Mesodermal cell (in vitro differentiated cells): ENCODE measurements around the gene TP73.

Experiments
- H3K27ac ChIP-seq: 2 replicates; pipeline ENCODE4 v1.7.0; 2013; ENCODE audit warnings: mild to moderate bottlenecking, low read depth, low read length, moderate library complexity; ENCODE audit not compliant: severe bottlenecking
- H3K36me3 ChIP-seq: 2 replicates; pipeline ENCODE4 v1.7.1; 2013; ENCODE audit warnings: mild to moderate bottlenecking, low read length, moderate library complexity; ENCODE audit not compliant: control insufficient read depth, insufficient read depth
- H3K4me1 ChIP-seq: one replicate; pipeline ENCODE4 v1.7.1; 2013; ENCODE audit warnings: mild to moderate bottlenecking, low read length; ENCODE audit not compliant: insufficient read depth, control insufficient read depth, poor library complexity, severe bottlenecking
- H3K4me3 ChIP-seq: 2 replicates; pipeline ENCODE4 v1.7.0; 2013; ENCODE audit warnings: low read length, control low read depth, mild to moderate bottlenecking; ENCODE audit not compliant: insufficient read depth, poor library complexity, severe bottlenecking; ENCODE audit errors: extremely low read depth
- H3K9me3 ChIP-seq: 2 replicates; pipeline ENCODE4 v1.7.1; 2013; ENCODE audit warnings: mild to moderate bottlenecking, low read length, moderate library complexity; ENCODE audit not compliant: control insufficient read depth
- WGBS, 2 experiments: methylation state at CpG; one replicate each; pipeline ENCODE4 v1.1.5; 2013; ENCODE audit warnings: missing lambda C conversion rate in 2 of 2; ENCODE audit not compliant: insufficient coverage in 2 of 2; 5-methylcytosine and 5-hydroxymethylcytosine counted together

Gene TP73

GRCh38 chr1:3774276-3774945 is 122.1 kb downstream of the TP73 start:
- Histone ChIP-seq H3K9me3 (no peaks in the 10 kb centered on the region), H3K27ac (no peak overlapping the region), H3K4me1 (peaks cover 25% of the 10 kb centered on the region), H3K4me3 (no peak overlapping the region), H3K36me3 (peaks cover 6% of the 10 kb centered on the region)
- 71 to 84% methylated on average over 8 of the region's 19 CpGs for WGBS, 2 experiments

- H3K4me1 ChIP-seq = peaks cover 25% of the 10 kb centered on the region
Measured at GRCh38 chr1:3774946-3775489, 122.7 kb downstream of the TP73 start.

GRCh38 chr1:3775490-3776230 is 123.3 kb downstream of the TP73 start:
- Histone ChIP-seq H3K4me1 (peaks cover 25% of the 10 kb centered on the region), H3K27ac (no peak overlapping the region), H3K36me3 (peaks cover 18% of the 10 kb centered on the region), H3K4me3 (no peak overlapping the region), H3K9me3 (no peaks in the 10 kb centered on the region)
- 66 to 67% methylated on average over 23 to 24 of the region's 27 CpGs for WGBS, 2 experiments

More at GRCh38 chr1:3774946-3775489, 122.7 kb downstream of the TP73 start:
- 84 to 93% methylated on average over 9 to 15 of the region's 17 CpGs for WGBS, 2 experiments
- Histone ChIP-seq H3K27ac (no peak overlapping the region), H3K4me3 (no peak overlapping the region), H3K36me3 (peaks cover 12% of the 10 kb centered on the region), H3K9me3 (no peaks in the 10 kb centered on the region)

GRCh38 chr1:3776231-3776961 is 124.1 kb downstream of the TP73 start:
- Histone ChIP-seq H3K9me3 (no peaks in the 10 kb centered on the region), H3K27ac (no peak overlapping the region), H3K4me3 (no peak overlapping the region), H3K36me3 (peaks cover 26% of the 10 kb centered on the region), H3K4me1 (peaks cover 25% of the 10 kb centered on the region)
- WGBS, 2 experiments = 89 to 92% methylated on average over 15 to 16 of the region's 21 CpGs

- H3K27ac ChIP-seq = no peak overlapping the region
Measured at GRCh38 chr1:3777078-3777547, 124.8 kb downstream of the TP73 start.

GRCh38 chr1:3777647-3778589 is 125.6 kb downstream of the TP73 start:
- Histone ChIP-seq H3K4me1 (peaks cover 20% of the 10 kb centered on the region), H3K4me3 (no peak overlapping the region), H3K9me3 (no peaks in the 10 kb centered on the region), H3K36me3 (peaks cover 41% of the 10 kb centered on the region), H3K27ac (no peak overlapping the region)
- WGBS, 2 experiments = 95 to 97% methylated on average over 11 to 19 of the region's 20 CpGs

More at GRCh38 chr1:3777078-3777547, 124.8 kb downstream of the TP73 start:
- H3K4me1 ChIP-seq = peaks cover 20% of the 10 kb centered on the region
- 90 to 91% methylated on average over 10 of the region's 10 CpGs for WGBS, 2 experiments
- H3K36me3 ChIP-seq = peaks cover 32% of the 10 kb centered on the region
- no peak overlapping the region for H3K4me3 ChIP-seq
- no peaks in the 10 kb centered on the region for H3K9me3 ChIP-seq

- Histone ChIP-seq H3K27ac (no peak overlapping the region), H3K36me3 (peaks cover 49% of the 10 kb centered on the region), H3K4me1 (peaks cover 20% of the 10 kb centered on the region), H3K4me3 (no peak overlapping the region), H3K9me3 (no peaks in the 10 kb centered on the region)
- 89 to 92% methylated on average over 9 to 12 of the region's 14 CpGs for WGBS, 2 experiments
Measured at GRCh38 chr1:3778590-3779264, 126.4 kb downstream of the TP73 start.

GRCh38 chr1:3779265-3779911 is 127.1 kb downstream of the TP73 start:
- 95% methylated on average over 18 to 23 of the region's 23 CpGs for WGBS, 2 experiments

GRCh38 chr1:3779912-3780416 is 127.6 kb downstream of the TP73 start:
- peaks cover 60% of the 10 kb centered on the region for H3K36me3 ChIP-seq
- no peak overlapping the region for H3K4me3 ChIP-seq
- 95% methylated on average over 19 of the region's 20 CpGs for WGBS, 2 experiments
- no peaks in the 10 kb centered on the region for H3K9me3 ChIP-seq
- H3K4me1 ChIP-seq = peaks cover 14% of the 10 kb centered on the region
- no peak overlapping the region for H3K27ac ChIP-seq

More at GRCh38 chr1:3779265-3779911, 127.1 kb downstream of the TP73 start:
- Histone ChIP-seq H3K27ac (no peak overlapping the region), H3K4me1 (peaks cover 17% of the 10 kb centered on the region), H3K36me3 (peaks cover 54% of the 10 kb centered on the region), H3K4me3 (no peak overlapping the region), H3K9me3 (no peaks in the 10 kb centered on the region)
